HepG2 (cell line): ENCODE data around the gene CBLB. TPM values are rescaled to one million over a fixed set of nuclear protein-coding genes. Genes with fewer than 3 reads are reported as not detected.

ENCODE experiments used
- CREB1 ChIP-seq, 2 experiments: fragments of 450-650 bp in 1 of 2; IDR thresholded peaks; 2 replicates each; pipeline ENCODE4 v1.6.1; 2016 to 2017; ENCODE audit warnings: control low read depth in 1 of 2, mild to moderate bottlenecking in 1 of 2, missing compliant biosample characterization in 1 of 2, missing genetic modification characterization in 1 of 2
- FOXM1 ChIP-seq: sonication (generic); formaldehyde crosslinking; IDR thresholded peaks from 2 replicates; pipeline ENCODE4 v1.5.0; 2020; ENCODE audit warnings: missing genetic modification reagents
- GLI4 ChIP-seq: sonication (generic); formaldehyde crosslinking; IDR thresholded peaks from 2 replicates; pipeline ENCODE4 v1.5.1; 2020; ENCODE audit warnings: missing genetic modification reagents, mild to moderate bottlenecking, moderate library complexity, borderline replicate concordance
- HOXA5 ChIP-seq: sonication (generic); formaldehyde crosslinking; IDR thresholded peaks from 2 replicates; pipeline ENCODE4 v1.4.0; 2020; ENCODE audit warnings: missing genetic modification reagents
- KMT2B ChIP-seq: IDR thresholded peaks from 2 replicates; pipeline ENCODE4 v1.6.1; 2016; ENCODE audit warnings: missing genetic modification reagents, missing compliant biosample characterization
- SCMH1 ChIP-seq: sonication (generic); formaldehyde crosslinking; IDR thresholded peaks from 2 replicates; pipeline ENCODE4 v1.9.0; 2021; ENCODE audit warnings: missing genetic modification reagents, mild to moderate bottlenecking, borderline replicate concordance
- TOPORS ChIP-seq: sonication (generic); formaldehyde crosslinking; IDR thresholded peaks from 2 replicates; pipeline ENCODE4 v1.8.0; 2023; ENCODE audit warnings: mild to moderate bottlenecking, missing genetic modification reagents
- ZFP37 ChIP-seq: sonication (generic); formaldehyde crosslinking; IDR thresholded peaks from 2 replicates; pipeline ENCODE4 v1.4.0; 2020; ENCODE audit warnings: missing genetic modification reagents, borderline replicate concordance
- ZNF431 ChIP-seq: sonication (generic); formaldehyde crosslinking; IDR thresholded peaks from 2 replicates; pipeline ENCODE4 v1.9.0; 2022; ENCODE audit warnings: missing genetic modification reagents, low read depth, mild to moderate bottlenecking, borderline replicate concordance
- ZNF441 ChIP-seq: sonication (generic); formaldehyde crosslinking; IDR thresholded peaks from 2 replicates; pipeline ENCODE4 v1.7.0; 2021; ENCODE audit warnings: missing genetic modification reagents, borderline replicate concordance
- polyA plus RNA-seq, 8 experiments: library from polyadenylated mRNA; depleted of rRNA in 3 of 8; stranded (reverse) in 7 of 8; unstranded in 1 of 8; fragments of >200 nt; fragmentation: Illumina TruSeq in 4 of 8; extraction: Trizol in 4 of 8; gene quantifications; 2 replicates each; pipeline versions ENCODE4 v1.2.1 to v1.2.3, GENCODE V29; 2011 to 2016; ENCODE audit warnings: low read depth in 4 of 8, missing spikeins in 1 of 8, mixed read lengths in 1 of 8; ENCODE audit not compliant: insufficient read depth in 1 of 8
- total RNA-seq, 5 experiments: library from RNA; depleted of rRNA; stranded (reverse); fragments of >200 nt; fragmentation: Illumina TruSeq; extraction: Trizol; gene quantifications; 2 replicates each; pipeline ENCODE4 v1.2.3, GENCODE V29; 2016; ENCODE audit warnings: low read depth in 1 of 5
- TF ChIP-seq, protein P1 (sequence below): sonication (generic); formaldehyde crosslinking; IDR thresholded peaks from 2 replicates; pipeline ENCODE4 v1.9.0; 2021; ENCODE audit warnings: missing genetic modification reagents, borderline replicate concordance
- TF ChIP-seq, protein P2 (sequence below): sonication (generic); formaldehyde crosslinking; conservative IDR thresholded peaks from 2 replicates; pipeline ENCODE4 v1.4.0; 2020; ENCODE audit warnings: missing genetic modification reagents
- TF ChIP-seq, protein P3 (sequence below), 2 experiments: sonication (generic) in 1 of 2; formaldehyde crosslinking in 1 of 2; IDR thresholded peaks; 2 replicates each; pipeline versions ENCODE4 v1.4.0 to v1.6.1; 2018 to 2020; ENCODE audit warnings: missing genetic modification reagents in 2 of 2, borderline replicate concordance in 1 of 2, low read depth in 1 of 2, mild to moderate bottlenecking in 1 of 2, missing biosample characterization in 1 of 2
- TF ChIP-seq, protein P4 (sequence below): sonication (generic); formaldehyde crosslinking; IDR thresholded peaks from 2 replicates; pipeline ENCODE4 v1.5.1; 2020; ENCODE audit warnings: mild to moderate bottlenecking, missing genetic modification reagents, borderline replicate concordance

CBLB gene
- total and polyA plus RNA-seq, 2 of the 13 experiments (the other 11 are each of a cell fraction or from before 2014, with no cell fraction given), result 9.8 to 16.4 TPM

DNA sequence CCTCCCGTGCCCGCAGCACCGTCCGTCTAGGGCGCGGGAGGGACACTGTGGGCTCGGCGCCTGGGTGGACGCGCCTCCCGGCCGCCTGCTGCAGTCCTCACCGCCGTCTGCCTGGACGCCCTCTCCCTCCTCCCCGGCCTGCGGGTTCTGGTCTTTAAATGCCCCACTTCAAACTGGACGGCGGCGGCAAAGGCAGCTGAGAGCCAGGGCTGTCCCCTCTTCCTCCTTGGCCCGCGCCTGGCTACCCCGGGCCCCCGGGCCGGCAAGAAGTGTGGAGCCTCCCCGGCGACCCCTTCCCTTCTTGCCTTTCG, 426 bp downstream of the CBLB start (continued):
- TF ChIP-seq, protein P1, sequence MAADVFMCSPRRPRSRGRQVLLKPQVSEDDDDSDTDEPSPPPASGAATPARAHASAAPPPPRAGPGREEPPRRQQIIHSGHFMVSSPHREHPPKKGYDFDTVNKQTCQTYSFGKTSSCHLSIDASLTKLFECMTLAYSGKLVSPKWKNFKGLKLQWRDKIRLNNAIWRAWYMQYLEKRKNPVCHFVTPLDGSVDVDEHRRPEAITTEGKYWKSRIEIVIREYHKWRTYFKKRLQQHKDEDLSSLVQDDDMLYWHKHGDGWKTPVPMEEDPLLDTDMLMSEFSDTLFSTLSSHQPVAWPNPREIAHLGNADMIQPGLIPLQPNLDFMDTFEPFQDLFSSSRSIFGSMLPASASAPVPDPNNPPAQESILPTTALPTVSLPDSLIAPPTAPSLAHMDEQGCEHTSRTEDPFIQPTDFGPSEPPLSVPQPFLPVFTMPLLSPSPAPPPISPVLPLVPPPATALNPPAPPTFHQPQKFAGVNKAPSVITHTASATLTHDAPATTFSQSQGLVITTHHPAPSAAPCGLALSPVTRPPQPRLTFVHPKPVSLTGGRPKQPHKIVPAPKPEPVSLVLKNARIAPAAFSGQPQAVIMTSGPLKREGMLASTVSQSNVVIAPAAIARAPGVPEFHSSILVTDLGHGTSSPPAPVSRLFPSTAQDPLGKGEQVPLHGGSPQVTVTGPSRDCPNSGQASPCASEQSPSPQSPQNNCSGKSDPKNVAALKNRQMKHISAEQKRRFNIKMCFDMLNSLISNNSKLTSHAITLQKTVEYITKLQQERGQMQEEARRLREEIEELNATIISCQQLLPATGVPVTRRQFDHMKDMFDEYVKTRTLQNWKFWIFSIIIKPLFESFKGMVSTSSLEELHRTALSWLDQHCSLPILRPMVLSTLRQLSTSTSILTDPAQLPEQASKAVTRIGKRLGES (CRISPR knock-in tag), result no peak
- TF ChIP-seq, protein P2, sequence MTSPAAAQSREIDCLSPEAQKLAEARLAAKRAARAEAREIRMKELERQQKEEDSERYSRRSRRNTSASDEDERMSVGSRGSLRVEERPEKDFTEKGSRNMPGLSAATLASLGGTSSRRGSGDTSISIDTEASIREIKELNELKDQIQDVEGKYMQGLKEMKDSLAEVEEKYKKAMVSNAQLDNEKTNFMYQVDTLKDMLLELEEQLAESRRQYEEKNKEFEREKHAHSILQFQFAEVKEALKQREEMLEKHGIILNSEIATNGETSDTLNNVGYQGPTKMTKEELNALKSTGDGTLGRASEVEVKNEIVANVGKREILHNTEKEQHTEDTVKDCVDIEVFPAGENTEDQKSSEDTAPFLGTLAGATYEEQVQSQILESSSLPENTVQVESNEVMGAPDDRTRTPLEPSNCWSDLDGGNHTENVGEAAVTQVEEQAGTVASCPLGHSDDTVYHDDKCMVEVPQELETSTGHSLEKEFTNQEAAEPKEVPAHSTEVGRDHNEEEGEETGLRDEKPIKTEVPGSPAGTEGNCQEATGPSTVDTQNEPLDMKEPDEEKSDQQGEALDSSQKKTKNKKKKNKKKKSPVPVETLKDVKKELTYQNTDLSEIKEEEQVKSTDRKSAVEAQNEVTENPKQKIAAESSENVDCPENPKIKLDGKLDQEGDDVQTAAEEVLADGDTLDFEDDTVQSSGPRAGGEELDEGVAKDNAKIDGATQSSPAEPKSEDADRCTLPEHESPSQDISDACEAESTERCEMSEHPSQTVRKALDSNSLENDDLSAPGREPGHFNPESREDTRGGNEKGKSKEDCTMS, result no peak
- no peak for TF ChIP-seq HOXA5 (CRISPR knock-in tag)
- TF ChIP-seq, protein P3, sequence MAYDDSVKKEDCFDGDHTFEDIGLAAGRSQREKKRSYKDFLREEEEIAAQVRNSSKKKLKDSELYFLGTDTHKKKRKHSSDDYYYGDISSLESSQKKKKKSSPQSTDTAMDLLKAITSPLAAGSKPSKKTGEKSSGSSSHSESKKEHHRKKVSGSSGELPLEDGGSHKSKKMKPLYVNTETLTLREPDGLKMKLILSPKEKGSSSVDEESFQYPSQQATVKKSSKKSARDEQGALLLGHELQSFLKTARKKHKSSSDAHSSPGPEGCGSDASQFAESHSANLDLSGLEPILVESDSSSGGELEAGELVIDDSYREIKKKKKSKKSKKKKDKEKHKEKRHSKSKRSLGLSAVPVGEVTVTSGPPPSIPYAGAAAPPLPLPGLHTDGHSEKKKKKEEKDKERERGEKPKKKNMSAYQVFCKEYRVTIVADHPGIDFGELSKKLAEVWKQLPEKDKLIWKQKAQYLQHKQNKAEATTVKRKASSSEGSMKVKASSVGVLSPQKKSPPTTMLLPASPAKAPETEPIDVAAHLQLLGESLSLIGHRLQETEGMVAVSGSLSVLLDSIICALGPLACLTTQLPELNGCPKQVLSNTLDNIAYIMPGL (CRISPR knock-in tag; IDR thresholded peaks at IDR 0.05; ENCODE audit: borderline replicate concordance in 1 of 2, low read depth in 1 of 2), result peak in 1 of 2 experiments; percentile 26; a peak in 2 of 4 replicates
- TF ChIP-seq, protein P4, sequence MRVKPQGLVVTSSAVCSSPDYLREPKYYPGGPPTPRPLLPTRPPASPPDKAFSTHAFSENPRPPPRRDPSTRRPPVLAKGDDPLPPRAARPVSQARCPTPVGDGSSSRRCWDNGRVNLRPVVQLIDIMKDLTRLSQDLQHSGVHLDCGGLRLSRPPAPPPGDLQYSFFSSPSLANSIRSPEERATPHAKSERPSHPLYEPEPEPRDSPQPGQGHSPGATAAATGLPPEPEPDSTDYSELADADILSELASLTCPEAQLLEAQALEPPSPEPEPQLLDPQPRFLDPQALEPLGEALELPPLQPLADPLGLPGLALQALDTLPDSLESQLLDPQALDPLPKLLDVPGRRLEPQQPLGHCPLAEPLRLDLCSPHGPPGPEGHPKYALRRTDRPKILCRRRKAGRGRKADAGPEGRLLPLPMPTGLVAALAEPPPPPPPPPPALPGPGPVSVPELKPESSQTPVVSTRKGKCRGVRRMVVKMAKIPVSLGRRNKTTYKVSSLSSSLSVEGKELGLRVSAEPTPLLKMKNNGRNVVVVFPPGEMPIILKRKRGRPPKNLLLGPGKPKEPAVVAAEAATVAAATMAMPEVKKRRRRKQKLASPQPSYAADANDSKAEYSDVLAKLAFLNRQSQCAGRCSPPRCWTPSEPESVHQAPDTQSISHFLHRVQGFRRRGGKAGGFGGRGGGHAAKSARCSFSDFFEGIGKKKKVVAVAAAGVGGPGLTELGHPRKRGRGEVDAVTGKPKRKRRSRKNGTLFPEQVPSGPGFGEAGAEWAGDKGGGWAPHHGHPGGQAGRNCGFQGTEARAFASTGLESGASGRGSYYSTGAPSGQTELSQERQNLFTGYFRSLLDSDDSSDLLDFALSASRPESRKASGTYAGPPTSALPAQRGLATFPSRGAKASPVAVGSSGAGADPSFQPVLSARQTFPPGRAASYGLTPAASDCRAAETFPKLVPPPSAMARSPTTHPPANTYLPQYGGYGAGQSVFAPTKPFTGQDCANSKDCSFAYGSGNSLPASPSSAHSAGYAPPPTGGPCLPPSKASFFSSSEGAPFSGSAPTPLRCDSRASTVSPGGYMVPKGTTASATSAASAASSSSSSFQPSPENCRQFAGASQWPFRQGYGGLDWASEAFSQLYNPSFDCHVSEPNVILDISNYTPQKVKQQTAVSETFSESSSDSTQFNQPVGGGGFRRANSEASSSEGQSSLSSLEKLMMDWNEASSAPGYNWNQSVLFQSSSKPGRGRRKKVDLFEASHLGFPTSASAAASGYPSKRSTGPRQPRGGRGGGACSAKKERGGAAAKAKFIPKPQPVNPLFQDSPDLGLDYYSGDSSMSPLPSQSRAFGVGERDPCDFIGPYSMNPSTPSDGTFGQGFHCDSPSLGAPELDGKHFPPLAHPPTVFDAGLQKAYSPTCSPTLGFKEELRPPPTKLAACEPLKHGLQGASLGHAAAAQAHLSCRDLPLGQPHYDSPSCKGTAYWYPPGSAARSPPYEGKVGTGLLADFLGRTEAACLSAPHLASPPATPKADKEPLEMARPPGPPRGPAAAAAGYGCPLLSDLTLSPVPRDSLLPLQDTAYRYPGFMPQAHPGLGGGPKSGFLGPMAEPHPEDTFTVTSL (CRISPR knock-in tag), result no peak
- TF ChIP-seq FOXM1, result no peak
- TF ChIP-seq SCMH1, result no peak
- no peak for TF ChIP-seq GLI4 (CRISPR knock-in tag)
- TF ChIP-seq ZNF431, result no peak
- no peak for TF ChIP-seq CREB1 (IDR thresholded peaks at IDR 0.05)
- no peak for TF ChIP-seq CREB1 (CRISPR knock-in tag; IDR thresholded peaks at IDR 0.05)
- TF ChIP-seq ZFP37 (CRISPR knock-in tag), result no peak
- TF ChIP-seq TOPORS, result no peak
- TF ChIP-seq ZNF441 (CRISPR knock-in tag), result 0 out of 2 replicates have a peak, but pooled peaks have one; percentile 46
- TF ChIP-seq KMT2B (CRISPR knock-in tag), result no peak
